Stimulated activated memory B cell treated with anti-CD40 and anti-IgM and Interleukin-4, amounts not matched to agents 10 μg/mL and 1 μg/mL and 100 μg/mL, for 72 hours (primary cell): ENCODE measurements around the gene PALB2.

Experiments
- ATAC-seq: fragments of 150-1000 bp; cut with Tn5 transposase; 2 replicates; pipeline ENCODE4 v1.10.0; 2021
- H3K27ac Mint-ChIP-seq: one replicate; pipeline ENCODE4 v1.8.0; 2022; ENCODE audit warnings: mild to moderate bottlenecking, mixed read lengths
- H3K27me3 Mint-ChIP-seq: one replicate; pipeline ENCODE4 v1.8.0; 2022; ENCODE audit warnings: mixed read lengths
- H3K36me3 Mint-ChIP-seq: one replicate; pipeline ENCODE4 v1.8.0; 2022; ENCODE audit warnings: mixed read lengths
- H3K4me1 Mint-ChIP-seq: one replicate; pipeline ENCODE4 v1.8.0; 2022; ENCODE audit warnings: mixed read lengths
- H3K4me3 Mint-ChIP-seq: one replicate; pipeline ENCODE4 v1.8.0; 2022; ENCODE audit warnings: mild to moderate bottlenecking, moderate library complexity, mixed read lengths
- H3K9me3 Mint-ChIP-seq: one replicate; pipeline ENCODE4 v1.8.0; 2022; ENCODE audit warnings: mixed read lengths

Gene PALB2

DNA sequence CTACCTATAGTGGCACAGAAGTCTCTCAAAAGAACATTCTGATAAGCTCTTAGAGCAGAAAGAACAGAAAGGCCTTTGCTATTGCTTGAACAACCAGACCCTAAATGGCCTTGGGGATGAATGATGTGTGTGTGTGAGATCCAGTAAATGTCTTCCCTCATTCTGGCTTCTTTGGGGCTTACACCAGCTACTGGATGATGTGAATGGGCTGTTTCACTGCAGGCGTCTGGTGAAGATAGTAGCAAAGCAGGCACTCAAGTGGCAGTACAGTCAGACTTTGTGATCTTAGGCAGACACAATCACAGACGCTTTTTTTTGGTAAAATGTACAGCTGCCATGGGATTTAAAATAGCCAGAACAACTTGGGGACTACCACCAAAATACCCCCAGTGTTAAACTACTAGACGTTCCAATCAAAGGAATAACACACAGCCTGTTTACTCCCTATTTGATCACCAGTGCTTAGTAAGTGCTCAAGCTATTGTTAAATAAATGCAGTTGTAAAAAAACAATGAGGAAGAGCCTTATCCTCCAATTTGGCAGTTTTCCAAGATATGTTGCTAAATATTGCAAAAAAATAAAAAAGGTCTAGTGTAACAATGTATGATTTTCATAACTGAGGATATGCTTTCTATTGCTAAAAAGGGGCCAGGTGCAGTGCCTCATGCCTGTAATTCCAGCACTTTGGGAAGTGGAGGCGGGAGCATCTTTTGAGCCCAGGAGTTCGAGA is 62.8 kb downstream of the PALB2 start:
- Mint-ChIP-seq H3K27ac (no peak overlapping the region), H3K27me3 (no peaks in the 10 kb centered on the region), H3K9me3 (peaks cover 3% of the 10 kb centered on the region), H3K36me3 (peaks cover 41% of the 10 kb centered on the region), H3K4me3 (no peak overlapping the region), H3K4me1 (no peaks in the 10 kb centered on the region)
- no peak for ATAC-seq

DNA sequence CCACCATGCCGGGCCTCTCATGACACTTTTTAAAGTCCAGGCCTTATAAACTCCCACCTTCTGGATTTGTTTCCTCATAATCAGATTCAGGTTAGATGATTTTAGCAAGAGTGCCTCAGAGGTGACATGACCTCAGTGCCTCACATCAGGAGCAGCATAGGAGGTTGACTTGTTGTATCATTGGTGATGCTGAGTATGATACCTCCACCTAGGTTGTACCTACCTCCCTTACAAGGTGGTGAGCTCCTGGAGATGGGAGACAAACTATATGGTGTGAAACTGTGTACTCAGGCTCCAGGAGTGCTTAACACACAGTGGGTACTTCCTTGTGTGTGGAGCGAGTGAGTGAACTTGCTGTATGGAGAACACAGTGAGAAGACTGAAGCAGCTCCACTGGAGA is 63.6 kb downstream of the PALB2 start:
- Mint-ChIP-seq H3K27me3 (no peaks in the 10 kb centered on the region), H3K27ac (no peak overlapping the region), H3K4me3 (no peak overlapping the region), H3K4me1 (no peaks in the 10 kb centered on the region), H3K36me3 (peaks cover 33% of the 10 kb centered on the region), H3K9me3 (peaks cover 3% of the 10 kb centered on the region)
- no peak for ATAC-seq

DNA sequence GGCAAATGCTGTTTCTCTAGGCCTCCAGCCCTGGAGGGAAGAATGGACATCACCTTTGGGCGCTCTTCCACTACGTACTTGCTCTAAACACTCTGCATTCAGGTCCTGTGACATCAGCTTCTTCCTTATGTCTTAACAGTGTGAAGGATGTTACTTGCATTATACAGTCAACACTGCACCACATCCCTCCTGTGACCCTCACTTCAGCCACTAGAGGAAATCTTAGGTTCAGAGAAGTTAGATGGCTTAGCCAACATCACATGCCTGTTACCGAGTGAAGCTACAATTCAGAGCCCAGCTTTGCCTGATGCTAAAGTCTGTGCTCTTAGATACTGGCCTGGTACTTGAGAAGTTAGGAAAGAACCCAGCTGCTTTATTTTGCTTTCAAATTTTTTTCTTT is 65.3 kb downstream of the PALB2 start:
- Mint-ChIP-seq H3K4me1 (peaks cover 8% of the 10 kb centered on the region), H3K36me3 (peaks cover 27% of the 10 kb centered on the region), H3K27ac (no peak overlapping the region)

DNA sequence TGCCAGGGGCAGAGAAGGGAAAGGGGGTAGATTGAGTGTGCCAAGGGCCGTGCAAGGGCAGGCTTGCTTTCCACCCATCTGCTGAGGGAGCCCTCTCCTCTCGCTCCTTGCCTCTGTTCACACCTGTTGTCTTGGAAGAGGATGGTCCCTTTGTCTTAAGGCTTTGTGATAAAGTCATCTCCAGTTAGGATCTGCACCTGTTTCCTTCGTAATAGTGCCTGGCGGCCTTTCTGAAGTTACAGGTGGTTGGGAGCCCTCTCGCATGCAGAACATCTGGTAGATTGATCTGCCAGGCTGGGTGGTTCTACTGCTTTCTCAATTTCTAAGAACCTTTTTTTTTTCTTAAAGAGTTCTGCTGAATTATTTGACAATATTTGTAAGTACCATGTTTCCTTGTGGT is 67.3 kb downstream of the PALB2 start:
- no peak for ATAC-seq
- Mint-ChIP-seq H3K4me1 (peaks cover 23% of the 10 kb centered on the region), H3K4me3 (no peak overlapping the region), H3K27me3 (no peaks in the 10 kb centered on the region), H3K36me3 (peaks cover 20% of the 10 kb centered on the region), H3K9me3 (no peaks in the 10 kb centered on the region), H3K27ac (no peak overlapping the region)

More for the DNA sequence above, 65.3 kb downstream of the PALB2 start:
- Mint-ChIP-seq H3K27me3 (no peaks in the 10 kb centered on the region), H3K4me3 (no peak overlapping the region), H3K9me3 (peaks cover 3% of the 10 kb centered on the region)
- no peak for ATAC-seq

DNA sequence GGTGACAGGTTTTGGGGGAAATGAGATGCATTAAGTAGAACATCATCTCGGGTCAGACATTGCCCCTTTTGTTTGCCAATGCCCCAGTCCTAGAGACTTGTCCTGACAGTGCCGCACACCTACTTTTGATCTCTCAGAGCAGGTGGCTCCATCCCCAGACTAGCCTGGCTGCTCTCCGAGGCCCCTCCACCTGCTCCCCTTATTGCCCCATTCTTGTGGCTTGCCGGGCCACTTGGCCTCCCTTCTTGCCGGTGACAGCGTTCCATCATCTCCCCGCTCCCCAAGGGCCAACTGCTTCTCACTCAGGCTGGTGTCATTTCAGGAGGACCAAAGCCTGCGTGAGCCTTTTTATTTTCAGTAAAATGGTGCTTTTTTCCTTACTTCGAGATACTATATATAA is 68.7 kb downstream of the PALB2 start:
- Mint-ChIP-seq H3K36me3 (peaks cover 21% of the 10 kb centered on the region), H3K4me3 (no peak overlapping the region), H3K9me3 (no peaks in the 10 kb centered on the region), H3K4me1 (peaks cover 23% of the 10 kb centered on the region), H3K27me3 (no peaks in the 10 kb centered on the region), H3K27ac (no peak overlapping the region)
- ATAC-seq = no peak

DNA sequence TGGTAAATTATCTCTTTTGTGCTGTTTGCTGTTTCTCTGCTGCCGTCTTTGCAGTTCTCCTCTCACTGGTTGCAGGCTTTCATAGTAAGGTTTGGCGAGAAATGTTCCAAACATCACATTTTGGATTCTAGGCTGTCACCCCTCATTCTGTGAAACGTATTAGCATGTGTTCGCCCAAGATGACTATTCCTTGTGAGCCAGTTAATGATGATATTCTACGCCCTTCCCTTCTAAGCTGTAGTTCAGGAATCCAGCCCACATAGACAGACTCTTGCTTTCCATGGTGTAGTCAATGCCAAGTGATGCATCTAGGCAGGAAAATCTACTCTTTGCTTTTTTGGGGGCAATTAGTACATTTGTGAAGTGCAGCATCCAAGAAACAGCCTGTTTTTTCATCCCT is 69.2 kb downstream of the PALB2 start:
- H3K27ac Mint-ChIP-seq = peak overlapping the region; percentile 36
- no peak for ATAC-seq
- peaks cover 26% of the 10 kb centered on the region for H3K36me3 Mint-ChIP-seq
- H3K4me3 Mint-ChIP-seq = no peak overlapping the region
- H3K4me1 Mint-ChIP-seq = peaks cover 23% of the 10 kb centered on the region
- no peaks in the 10 kb centered on the region for H3K9me3 Mint-ChIP-seq
- H3K27me3 Mint-ChIP-seq = no peaks in the 10 kb centered on the region

DNA sequence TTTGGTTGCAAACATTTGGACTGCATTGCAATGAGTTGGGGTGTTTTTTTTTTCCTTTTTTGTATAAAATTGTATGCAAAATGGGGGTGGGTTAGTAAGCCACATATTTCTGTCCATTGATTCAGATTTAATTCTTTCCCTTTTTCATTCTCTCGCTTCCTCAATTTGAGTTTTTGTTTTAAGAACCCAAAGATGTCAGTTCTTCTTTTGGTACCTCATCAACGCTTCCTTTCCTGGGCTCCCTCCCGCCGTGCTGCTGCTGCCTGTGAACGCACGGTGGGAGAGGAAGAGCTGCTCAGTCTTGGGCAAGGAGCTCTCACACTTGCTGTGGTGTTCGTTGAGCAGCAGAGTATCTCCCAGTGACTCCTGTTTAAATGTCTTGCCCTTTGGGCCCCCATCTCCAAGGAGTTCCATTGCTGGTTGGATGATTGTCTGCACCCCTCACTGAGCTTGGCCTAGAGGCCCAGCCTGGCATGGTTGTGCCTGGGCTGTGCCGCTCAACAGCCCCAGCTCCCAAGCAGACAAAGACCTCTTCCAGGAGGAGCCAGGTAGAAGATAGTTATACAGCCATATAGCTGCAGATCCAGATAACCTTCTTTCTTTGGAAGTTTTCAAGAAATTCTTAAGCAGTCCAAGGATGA is 70.0 kb downstream of the PALB2 start:
- no peak overlapping the region for H3K4me3 Mint-ChIP-seq
- no peaks in the 10 kb centered on the region for H3K9me3 Mint-ChIP-seq
- peak; percentile 87 for ATAC-seq
- peaks cover 31% of the 10 kb centered on the region for H3K36me3 Mint-ChIP-seq
- no peaks in the 10 kb centered on the region for H3K27me3 Mint-ChIP-seq
- H3K4me1 Mint-ChIP-seq = peaks cover 23% of the 10 kb centered on the region
- H3K27ac Mint-ChIP-seq = peak overlapping the region; percentile 36

DNA sequence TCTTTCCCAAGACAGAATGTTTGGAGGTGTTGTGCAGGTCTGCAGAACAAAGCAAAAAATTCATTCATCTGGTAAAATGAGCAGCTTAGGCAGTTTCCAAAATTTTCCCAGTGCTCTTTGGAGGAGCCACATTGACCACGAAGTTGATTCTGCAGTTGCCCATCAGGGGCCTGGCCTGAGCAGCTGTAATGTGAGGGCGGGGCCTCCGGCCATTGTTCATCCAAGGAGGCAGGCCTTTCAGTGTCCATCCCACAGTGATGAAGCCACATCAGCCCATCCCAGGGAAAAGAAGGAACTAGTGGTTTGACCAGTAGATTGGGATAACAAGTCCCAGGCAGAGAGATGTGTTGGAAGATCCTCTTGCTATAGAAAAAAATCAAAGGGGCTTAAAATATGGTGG is 73.5 kb downstream of the PALB2 start:
- no peak for ATAC-seq
- Mint-ChIP-seq H3K9me3 (no peaks in the 10 kb centered on the region), H3K27me3 (no peaks in the 10 kb centered on the region), H3K27ac (no peak overlapping the region), H3K36me3 (peaks cover 46% of the 10 kb centered on the region), H3K4me3 (no peak overlapping the region), H3K4me1 (peaks cover 23% of the 10 kb centered on the region)

DNA sequence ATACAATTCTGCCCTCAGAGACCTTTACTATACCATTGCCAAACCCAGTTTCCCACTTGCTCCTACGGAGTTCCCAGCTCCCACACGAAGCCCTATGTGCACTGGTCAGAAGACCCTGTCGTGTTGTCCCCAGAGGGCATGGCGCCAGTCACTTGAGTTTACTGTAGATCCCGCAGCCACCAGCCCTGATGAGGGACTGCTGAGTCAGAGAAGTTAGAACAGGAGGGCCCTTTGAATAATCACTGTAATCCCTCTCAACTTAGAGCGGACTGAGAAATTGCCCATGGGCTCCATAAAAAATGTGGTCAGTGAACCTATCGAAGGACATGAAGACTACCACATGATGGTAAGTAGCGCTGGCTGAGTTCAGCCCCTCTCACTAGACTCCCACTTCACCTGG is 74.4 kb downstream of the PALB2 start:
- H3K9me3 Mint-ChIP-seq = no peaks in the 10 kb centered on the region
- no peak overlapping the region for H3K4me3 Mint-ChIP-seq
- no peaks in the 10 kb centered on the region for H3K27me3 Mint-ChIP-seq
- peaks cover 23% of the 10 kb centered on the region for H3K4me1 Mint-ChIP-seq
- H3K36me3 Mint-ChIP-seq = peaks cover 54% of the 10 kb centered on the region
- no peak overlapping the region for H3K27ac Mint-ChIP-seq
- no peak for ATAC-seq

DNA sequence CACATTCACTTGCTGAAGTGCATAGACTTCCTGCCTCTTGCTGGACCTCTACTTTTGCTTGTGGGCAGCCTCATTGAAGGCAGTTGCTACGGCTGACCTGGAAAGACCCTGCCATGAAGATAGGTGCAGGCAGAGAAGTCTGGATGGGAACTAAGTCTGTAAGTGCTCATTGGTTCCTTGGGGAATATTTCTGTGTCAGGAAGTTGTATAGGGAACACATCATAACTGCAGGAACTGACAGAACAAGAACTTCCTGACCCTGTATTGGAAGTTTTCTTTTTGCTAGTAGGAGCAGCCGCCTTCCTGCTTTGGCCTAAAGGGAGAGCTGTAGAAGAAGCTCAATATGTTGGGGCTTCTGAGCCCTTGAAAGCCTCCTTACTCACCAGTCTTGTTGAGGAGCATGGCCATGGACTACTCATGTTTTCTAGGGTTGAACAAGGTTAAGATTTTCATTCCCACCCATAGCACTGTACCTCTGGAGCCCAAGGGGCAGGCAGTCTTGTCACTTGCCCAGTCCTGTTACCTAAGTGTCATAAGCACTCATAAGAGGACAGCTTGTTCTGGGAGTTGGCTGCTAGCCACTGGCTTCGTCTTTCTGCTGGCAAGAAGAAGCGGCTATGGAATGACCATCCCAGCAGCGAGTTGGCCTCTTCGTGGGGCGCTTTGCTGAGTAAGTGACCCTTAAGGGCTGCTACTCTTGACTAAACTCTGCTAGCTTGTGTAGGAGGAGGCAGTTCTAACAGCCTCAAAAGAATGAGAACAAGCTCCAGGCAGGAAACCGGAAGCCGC is 76.3 kb downstream of the PALB2 start:
- Mint-ChIP-seq H3K27me3 (no peaks in the 10 kb centered on the region), H3K4me3 (no peak overlapping the region), H3K4me1 (peaks cover 4% of the 10 kb centered on the region), H3K9me3 (no peaks in the 10 kb centered on the region), H3K36me3 (peaks cover 47% of the 10 kb centered on the region), H3K27ac (no peak overlapping the region)
- no peak for ATAC-seq

DNA sequence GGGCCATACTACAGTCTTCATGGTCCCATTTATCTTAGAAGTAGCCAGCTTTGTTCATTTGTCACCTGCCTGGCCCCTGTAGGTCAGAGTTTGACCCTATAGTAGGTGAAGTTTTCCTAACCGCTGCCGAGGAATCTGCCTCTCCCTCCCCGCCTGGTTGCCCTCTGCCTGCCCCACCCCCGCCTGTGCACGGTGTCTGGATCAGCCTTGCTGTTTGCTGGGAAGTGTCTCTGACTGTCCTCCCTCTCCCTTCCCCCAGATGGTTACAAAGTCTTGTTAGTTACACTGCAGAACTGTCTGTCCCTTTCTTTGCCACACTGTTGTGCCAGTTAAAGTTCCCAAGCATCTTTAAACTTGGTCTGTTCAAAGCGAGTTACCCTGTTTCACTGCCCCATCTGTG is 77.9 kb downstream of the PALB2 start:
- no peaks in the 10 kb centered on the region for H3K9me3 Mint-ChIP-seq
- peaks cover 43% of the 10 kb centered on the region for H3K36me3 Mint-ChIP-seq
- H3K27ac Mint-ChIP-seq = no peak overlapping the region
- H3K4me1 Mint-ChIP-seq = peaks cover 11% of the 10 kb centered on the region
- no peak overlapping the region for H3K4me3 Mint-ChIP-seq
- no peaks in the 10 kb centered on the region for H3K27me3 Mint-ChIP-seq
- ATAC-seq = no peak

DNA sequence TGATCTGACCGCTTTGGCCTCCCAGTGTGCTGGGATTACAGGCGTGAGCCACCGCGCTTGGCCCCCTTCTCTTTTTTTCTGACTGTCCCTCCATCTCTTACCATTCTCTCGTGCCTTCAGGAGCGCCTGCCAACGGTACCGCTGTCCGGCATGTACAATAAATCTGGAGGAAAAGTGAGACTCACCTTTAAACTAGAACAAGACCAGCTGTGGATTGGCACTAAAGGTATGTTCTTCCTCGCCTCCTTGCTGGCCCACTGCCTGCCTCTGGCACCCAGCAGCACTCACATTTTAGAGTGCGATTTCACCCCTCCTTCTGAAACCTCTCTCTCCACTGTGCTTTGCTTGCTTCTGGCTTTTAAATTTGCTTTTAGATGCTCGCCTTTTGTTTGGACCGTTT is 78.6 kb downstream of the PALB2 start:
- Mint-ChIP-seq H3K9me3 (no peaks in the 10 kb centered on the region), H3K27ac (no peak overlapping the region), H3K4me1 (peaks cover 11% of the 10 kb centered on the region), H3K27me3 (no peaks in the 10 kb centered on the region), H3K36me3 (peaks cover 40% of the 10 kb centered on the region), H3K4me3 (no peak overlapping the region)
- ATAC-seq = no peak

DNA sequence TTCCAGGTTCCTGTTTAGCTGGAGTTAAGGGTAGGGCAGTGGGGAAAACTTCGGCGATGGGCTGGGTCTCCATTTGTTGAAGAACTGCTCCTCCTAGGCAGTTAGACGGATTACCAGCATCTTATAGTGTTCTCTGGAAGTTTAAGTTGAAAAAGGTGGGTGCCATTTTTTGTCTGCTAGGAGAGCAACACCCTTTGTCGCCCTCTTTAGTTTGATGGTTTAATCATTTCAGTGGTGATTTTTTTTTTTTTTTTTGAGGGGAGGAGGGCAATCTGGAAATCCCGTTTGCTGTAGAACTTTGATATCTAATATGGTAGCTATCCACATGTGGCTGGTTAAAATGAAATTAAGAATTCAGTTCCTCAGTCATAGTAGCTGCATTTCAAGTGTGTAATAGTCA is 79.5 kb downstream of the PALB2 start:
- peaks cover 30% of the 10 kb centered on the region for H3K36me3 Mint-ChIP-seq
- no peaks in the 10 kb centered on the region for H3K27me3 Mint-ChIP-seq
- no peak overlapping the region for H3K27ac Mint-ChIP-seq
- H3K9me3 Mint-ChIP-seq = no peaks in the 10 kb centered on the region
- peaks cover 17% of the 10 kb centered on the region for H3K4me1 Mint-ChIP-seq
- H3K4me3 Mint-ChIP-seq = no peak overlapping the region
- no peak for ATAC-seq

DNA sequence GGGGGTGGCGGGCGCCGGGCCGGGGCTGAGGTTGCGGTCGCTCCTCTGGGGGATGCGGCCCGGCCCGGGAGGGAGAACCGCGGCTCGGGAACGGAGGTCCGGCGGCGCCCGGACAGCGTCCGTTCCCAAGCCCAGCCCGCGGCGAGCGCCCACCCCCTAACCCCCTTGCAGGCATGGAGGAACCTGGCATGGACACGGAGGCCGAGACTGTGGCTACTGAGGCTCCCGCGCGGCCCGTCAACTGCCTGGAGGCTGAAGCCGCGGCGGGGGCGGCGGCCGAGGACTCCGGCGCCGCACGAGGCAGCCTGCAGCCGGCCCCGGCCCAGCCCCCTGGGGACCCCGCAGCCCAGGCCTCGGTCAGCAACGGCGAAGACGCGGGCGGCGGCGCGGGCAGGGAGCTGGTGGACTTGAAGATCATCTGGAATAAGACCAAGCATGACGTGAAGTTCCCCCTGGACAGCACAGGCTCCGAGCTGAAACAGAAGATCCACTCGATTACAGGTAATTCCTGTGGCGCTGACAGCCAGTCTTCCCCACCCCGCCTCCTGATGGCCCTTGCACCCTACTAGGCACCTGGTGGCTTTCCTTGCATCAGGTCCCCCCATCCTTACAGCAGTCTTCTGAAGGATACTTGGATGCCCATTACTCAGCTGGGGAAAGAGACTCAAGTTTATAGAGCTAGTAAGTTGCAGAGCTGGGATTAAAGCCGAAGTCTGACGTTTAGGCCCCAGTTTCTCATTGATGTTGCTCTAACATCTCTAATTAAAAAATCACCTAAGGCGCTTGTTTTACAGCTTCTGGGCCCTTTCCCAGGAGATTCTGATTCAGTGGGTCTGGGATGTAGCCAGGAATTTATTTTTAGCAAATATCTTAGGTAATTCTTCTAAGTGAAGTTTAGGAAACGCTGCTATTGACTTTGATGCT is 83.1 kb downstream of the PALB2 start:
- Mint-ChIP-seq H3K27me3 (no peaks in the 10 kb centered on the region), H3K36me3 (peaks cover 16% of the 10 kb centered on the region), H3K4me3 (peak overlapping the region; percentile 90), H3K4me1 (peaks cover 25% of the 10 kb centered on the region), H3K9me3 (no peaks in the 10 kb centered on the region), H3K27ac (peak overlapping the region; percentile 90)
- ATAC-seq = no peak
